GM18858 (cell line): ENCODE data around the gene SPACA9.

ENCODE experiments used
- ATAC-seq: cut with Tn5 transposase; IDR thresholded peaks from one replicate; pipeline ENCODE4 v1.9.1; 2021; ENCODE audit not compliant: unreplicated experiment

The SPACA9 gene

DNA sequence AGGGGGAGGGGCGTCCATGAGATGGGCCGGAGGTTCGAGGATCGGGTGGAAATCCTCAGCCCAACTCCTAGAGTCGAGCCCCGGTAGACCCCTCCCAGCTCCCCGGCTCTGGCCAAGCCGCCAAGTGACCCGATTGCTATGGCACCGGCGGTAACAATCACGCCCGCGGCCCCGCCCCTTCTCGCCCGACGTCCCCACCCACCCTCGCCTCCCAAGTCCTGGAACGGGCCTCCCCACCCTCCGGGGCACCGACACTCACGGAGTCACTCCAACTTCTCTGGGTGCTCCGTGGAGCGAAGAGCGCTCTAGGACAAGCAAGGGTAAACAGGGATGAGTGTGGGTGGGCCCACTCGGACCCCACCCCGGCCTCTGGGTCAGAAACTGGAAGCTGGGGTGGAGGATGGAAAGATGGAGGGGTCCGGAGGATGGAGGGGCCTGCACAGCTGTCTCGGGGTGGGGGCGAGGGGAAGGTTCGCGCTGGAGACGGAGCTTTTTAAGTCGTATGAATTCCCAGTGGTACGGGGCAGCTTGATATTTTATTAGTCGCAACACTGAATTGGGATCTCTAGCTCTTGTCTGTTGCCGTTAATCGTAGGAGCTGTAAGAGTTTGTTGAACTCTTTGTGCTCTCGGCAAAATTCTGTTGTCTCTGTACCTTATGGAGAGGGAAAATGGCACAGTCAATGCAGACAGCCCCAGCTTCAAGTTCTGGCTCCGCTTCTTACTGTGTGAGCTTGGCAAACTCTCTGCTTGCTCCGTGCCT, at the start of gene SPACA9:
Gene SPACA9, plus strand, starts transcription at position 204 of the 762 bp plus-strand sequence. CDS start 5,050 bp downstream, outside the sequence.
- ATAC-seq = no peak

GRCh38 chr9:132832171-132832881, 46.4 kb upstream of the SPACA9 start:
- ATAC-seq = no peak

GRCh38 chr9:132833550-132834121, 45.1 kb upstream of the SPACA9 start:
- ATAC-seq = no peak

DNA sequence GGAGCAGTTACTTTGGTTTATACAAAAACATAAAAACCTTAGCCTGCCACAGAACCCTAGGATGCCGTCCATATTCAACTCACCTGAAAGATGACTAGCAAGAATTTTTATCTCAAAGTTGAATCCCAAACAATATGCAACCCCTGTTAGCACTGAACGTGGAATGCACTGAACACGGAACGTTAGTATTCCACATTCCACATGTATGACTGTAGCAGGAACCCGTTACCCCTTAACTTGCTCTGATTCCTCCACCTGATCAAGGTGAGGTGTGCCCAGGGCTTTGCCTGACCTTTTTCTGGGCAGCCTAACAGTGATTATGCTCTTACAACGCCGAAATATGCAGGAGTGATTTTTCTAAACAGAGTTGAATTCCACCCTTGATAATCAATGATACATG, 44.4 kb upstream of the SPACA9 start:
- ATAC-seq = no peak

GRCh38 chr9:132837501-132838286, 41.0 kb upstream of the SPACA9 start:
- no peak for ATAC-seq

GRCh38 chr9:132838291-132838690, 40.4 kb upstream of the SPACA9 start:
- no peak for ATAC-seq

- no peak for ATAC-seq
These were observed 37.7 kb upstream of the SPACA9 start for GRCh38 chr9:132840980-132841379.

DNA sequence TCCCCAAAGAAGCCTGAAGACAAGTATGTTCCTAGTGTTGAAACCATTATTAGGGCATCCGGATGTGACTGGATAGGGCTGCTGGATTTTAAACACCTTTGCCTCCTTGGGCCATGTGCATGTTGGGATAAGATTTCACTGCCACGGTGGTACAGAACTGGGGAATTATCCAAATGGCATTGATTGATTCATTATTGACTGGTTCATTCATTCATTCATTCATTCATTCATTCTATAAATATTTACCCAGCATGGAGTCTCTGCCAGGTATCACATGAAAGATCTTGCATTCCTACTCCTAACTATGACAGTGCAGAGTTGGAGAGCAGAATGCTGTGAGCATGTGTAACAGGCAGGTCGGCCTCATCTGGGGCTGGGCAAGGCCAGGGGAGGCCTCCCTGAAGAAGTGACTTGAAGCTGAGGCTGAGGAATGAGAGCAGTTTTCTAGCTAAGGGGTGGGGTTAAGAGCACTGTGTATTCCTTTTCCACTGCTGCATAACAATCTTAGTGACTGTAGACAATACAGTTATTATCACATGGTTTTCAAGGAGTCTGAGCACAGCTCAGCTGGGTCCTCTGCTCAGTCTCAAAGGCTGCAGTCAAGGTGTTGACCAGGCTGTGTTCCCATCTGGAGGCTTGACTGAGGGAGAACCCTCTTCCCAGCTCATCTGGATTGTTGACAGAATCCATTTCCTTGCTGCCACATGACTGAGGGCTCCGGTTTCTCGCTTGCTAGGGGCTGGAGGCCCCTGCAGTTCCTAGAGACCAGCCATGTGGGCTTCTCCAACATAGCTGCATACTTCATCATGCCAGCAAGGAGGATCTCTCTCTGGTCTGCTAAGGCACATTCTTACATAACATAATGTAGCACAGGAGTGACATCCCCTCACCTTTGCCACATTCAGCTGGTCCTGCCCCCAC, 36.3 kb upstream of the SPACA9 start:
- no peak for ATAC-seq

DNA sequence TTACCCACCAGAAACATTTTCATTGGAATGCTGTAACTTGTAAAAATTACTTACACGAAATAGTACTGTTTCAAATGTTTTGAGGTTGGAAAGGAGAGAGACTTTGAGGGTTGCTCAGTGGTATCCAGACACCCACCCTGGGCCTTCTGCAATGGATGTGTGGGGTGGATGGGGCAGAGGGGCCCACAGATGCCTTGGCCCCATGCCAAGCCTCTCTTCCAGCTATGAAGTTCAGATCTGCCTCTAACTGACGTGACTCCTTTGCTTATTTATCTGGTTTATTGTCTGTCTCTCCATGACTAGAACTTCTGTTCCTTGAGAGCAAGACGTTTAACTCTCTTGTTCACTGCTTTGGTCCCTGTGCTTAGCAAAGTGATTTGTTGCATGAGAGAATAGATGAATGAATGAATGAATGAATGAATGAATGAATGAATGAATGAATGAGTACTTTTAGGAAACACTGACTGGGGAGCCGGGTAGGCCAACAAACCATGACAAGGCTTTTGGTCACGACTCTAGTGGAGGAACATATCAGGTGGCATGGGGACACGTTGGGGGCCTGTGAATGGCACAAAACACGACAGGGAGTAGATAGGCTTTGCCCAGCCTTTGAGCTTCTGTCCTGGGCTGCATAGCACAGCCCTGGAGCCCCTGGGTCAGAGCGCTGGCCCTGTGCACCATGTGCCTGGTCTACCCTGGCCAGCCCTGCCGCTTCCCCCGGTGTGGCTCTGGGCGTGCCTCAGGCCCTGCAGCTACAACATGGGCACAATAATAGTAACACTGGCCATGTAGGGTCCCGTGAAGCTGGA, 32.4 kb upstream of the SPACA9 start:
- ATAC-seq = no peak

- no peak for ATAC-seq
These were observed 31.7 kb upstream of the SPACA9 start for GRCh38 chr9:132846918-132847515.

- no peak for ATAC-seq
These were observed 29.5 kb upstream of the SPACA9 start for GRCh38 chr9:132849185-132849706.

DNA sequence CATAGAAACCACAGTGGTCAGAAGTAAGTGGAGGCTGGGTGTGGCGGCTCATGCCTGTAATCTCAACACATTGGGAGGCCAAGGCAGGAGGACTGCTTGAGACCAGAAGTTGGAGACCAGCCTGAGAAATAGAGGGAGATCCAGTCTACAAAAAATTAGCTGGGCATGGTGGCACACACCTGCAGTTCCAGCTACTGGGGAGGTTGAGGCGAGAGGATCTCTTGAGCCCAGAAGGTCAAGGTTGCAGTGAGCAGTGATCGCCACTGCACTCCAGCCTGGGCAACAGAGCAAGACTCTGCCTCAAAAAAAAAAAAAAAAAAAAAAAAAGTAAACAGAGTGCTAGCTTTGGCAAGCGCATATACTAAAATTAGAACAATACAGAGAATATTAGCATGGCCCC, 25.2 kb upstream of the SPACA9 start:
- ATAC-seq = no peak

DNA sequence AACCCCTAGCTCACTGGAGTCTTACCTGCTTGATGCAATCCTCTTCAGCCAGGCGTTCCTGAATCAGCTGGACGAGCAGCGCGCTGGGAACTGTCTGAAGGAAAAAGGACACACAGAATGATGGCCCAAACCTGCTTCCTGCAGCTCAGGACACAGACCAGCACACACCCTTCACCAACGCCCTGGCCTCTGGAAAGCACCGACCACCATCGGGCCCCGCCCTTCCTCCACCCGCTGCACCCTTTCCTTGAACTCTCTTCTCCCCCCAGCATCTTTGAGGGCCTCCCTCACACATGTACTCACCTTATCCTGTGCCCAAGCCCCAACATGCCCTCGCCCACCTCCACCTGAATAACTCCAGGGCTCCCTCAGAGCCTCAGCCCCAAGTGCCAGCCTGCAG, 23.9 kb upstream of the SPACA9 start:
- no peak for ATAC-seq

- no peak for ATAC-seq
These were observed 22.8 kb upstream of the SPACA9 start for GRCh38 chr9:132855904-132856303.

- no peak for ATAC-seq
These were observed 21.7 kb upstream of the SPACA9 start for GRCh38 chr9:132857031-132857430.

DNA sequence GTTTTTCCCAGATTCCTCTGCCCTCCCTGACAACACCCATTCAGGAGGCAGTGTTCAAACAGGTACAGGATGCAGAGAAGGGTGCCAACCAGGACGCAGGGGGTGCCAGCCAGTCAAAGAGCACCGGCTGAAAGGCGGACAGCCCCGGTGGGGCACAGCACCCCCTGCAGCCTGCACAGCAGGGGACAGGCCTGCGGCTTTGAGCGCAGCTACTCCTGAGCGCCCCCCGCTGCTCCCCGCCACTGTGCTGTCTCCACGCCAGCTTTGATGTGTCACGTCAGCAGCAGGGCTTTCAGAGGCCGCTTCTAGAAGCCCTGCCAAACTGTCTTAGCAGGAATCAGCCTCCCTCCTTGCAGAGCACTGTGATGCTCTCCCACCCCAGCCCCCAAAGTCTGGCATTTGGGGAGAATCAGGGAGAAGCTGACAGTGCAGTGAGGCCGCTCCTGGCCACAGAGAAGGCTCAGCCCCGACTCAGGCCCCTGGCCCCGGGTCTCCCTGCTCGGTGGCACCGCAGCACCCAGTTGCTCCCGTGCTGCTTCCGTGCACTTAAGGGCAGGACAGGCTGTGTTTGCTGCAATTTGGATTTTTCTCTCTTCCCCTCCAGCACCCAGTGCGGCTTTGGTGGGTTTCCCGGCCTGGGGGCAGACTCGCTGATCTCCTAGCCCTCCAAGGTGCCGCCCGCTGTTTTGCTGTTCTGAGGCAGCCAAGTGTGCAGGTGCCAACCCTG, 20.9 kb upstream of the SPACA9 start:
- ATAC-seq = no peak

DNA sequence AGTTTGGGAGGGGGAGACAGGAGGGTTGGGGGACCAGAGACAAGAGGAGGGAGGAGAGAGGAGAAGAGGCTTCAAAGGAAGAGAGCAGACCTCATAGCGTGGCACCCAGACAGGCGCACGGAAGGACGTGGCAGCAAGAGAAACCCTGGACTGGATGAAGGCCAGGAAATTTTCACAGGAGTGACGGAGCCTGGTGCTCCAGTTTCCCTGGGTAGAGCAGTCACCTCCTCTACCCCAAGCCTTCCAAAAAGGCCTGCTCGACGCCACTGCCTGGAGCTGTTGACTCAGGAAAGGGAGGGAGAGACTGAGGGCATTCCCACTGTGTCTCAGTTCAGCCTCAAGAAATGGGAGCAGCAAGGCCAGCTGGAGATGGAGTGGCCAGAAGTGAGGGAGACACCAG, 19.9 kb upstream of the SPACA9 start:
- ATAC-seq = no peak

DNA sequence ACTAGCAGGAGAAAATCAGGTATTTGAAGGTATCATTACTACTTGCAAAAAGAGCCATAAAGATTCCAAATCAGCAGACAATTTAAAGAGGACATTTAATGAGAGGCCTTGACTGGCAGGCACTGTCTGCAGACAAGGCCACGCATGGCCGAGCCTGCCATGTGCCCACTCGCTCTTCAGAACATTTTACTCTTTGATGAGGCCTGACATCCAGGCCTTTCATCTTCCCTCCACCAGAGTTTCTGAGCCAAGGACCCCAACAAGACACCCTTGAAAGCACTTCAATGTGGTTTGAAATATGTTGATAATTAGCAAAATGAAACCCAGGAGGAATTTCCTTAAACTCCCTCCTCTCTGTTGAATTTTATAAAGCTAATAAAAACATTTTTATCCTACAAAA, 17.0 kb upstream of the SPACA9 start:
- ATAC-seq = no peak
